Mucosa of descending colon (tissue), 3 donors: ENCODE measurements around the gene GPR157. TPM values are rescaled to one million over a fixed set of nuclear protein-coding genes. Genes with fewer than 3 reads are reported as not detected.

Experiments
- ATAC-seq: fragments of 200-7000 bp; cut with Tn5 transposase; one replicate; pipeline ENCODE4 v1.9.1; 2020; ENCODE audit warnings: mild to moderate bottlenecking, moderate library complexity
- DNase-seq, 3 donors: peaks; one replicate each; pipeline ENCODE4 v3.0.0-alpha.2; 2020
- H3K36me3 ChIP-seq: fragments of 200-600 bp; one replicate; pipeline ENCODE4 v1.8.0; 2021; ENCODE audit warnings: low read depth, mild to moderate bottlenecking
- H3K4me1 ChIP-seq: fragments of 200-600 bp; one replicate; pipeline ENCODE4 v1.8.0; 2021; ENCODE audit warnings: low read depth, mild to moderate bottlenecking
- H3K4me3 ChIP-seq: fragments of 200-600 bp; one replicate; pipeline ENCODE4 v1.8.0; 2021; ENCODE audit warnings: mild to moderate bottlenecking
- H3K9me3 ChIP-seq: fragments of 200-600 bp; one replicate; pipeline ENCODE4 v1.8.0; 2021; ENCODE audit warnings: mild to moderate bottlenecking
- intact Hi-C, 2 donors: fragments of 100-400 bp; cut with DNase I in 1 of 2; cut with micrococcal nuclease in 1 of 2; formaldehyde crosslinking; loops; one replicate each; pipeline versions ENCODE4 v1.11.0 to v1.11.1; 2022; cut with DNase I, micrococcal nuclease
- total RNA-seq, 3 donors: library from RNA; stranded (reverse); fragmentation: NEBNext Ultra II Directional in 2 of 3; extraction: Animal tissue kit (Norgen Biotek cat#: 25700) in 2 of 3; gene quantifications; one replicate each; pipeline versions ENCODE4 v1.2.1 to v1.2.4, GENCODE V29; 2021 to 2023
- TF ChIP-seq, protein P1 (sequence below): fragments of 200-600 bp; IDR thresholded peaks from one replicate; pipeline ENCODE4 v1.8.0; 2022; ENCODE audit warnings: antibody characterized with exemption, mild to moderate bottlenecking
- donor health status: DM: no; HTN: no; CAD: no; lungs with moderate emphysema.
- donor health status: DM: no; HTN: no; CAD: no.
- donor health status: DM: no; HTN: yes; CAD: no.

GPR157 gene
- total RNA-seq, 3 donors from 2014 or later = 7.0 to 8.7 (median 8.1) TPM

- intact Hi-C loops = no loop called here
- TF ChIP-seq, protein P1, sequence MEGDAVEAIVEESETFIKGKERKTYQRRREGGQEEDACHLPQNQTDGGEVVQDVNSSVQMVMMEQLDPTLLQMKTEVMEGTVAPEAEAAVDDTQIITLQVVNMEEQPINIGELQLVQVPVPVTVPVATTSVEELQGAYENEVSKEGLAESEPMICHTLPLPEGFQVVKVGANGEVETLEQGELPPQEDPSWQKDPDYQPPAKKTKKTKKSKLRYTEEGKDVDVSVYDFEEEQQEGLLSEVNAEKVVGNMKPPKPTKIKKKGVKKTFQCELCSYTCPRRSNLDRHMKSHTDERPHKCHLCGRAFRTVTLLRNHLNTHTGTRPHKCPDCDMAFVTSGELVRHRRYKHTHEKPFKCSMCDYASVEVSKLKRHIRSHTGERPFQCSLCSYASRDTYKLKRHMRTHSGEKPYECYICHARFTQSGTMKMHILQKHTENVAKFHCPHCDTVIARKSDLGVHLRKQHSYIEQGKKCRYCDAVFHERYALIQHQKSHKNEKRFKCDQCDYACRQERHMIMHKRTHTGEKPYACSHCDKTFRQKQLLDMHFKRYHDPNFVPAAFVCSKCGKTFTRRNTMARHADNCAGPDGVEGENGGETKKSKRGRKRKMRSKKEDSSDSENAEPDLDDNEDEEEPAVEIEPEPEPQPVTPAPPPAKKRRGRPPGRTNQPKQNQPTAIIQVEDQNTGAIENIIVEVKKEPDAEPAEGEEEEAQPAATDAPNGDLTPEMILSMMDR = no peak
- Histone ChIP-seq H3K9me3 (no peaks in the 10 kb centered on the region), H3K36me3 (no peaks in the 10 kb centered on the region), H3K4me3 (no peak overlapping the region), H3K4me1 (peaks cover 17% of the 10 kb centered on the region)
- DNase-seq (no peak), ATAC-seq (no peak)
Observed at GRCh38 chr1:9080705-9081291, 48.1 kb downstream of the GPR157 start.

GRCh38 chr1:9079988-9080704 lies 48.8 kb downstream of the GPR157 start:
- no peak for DNase-seq
- intact Hi-C loops = no loop called here

DNA sequence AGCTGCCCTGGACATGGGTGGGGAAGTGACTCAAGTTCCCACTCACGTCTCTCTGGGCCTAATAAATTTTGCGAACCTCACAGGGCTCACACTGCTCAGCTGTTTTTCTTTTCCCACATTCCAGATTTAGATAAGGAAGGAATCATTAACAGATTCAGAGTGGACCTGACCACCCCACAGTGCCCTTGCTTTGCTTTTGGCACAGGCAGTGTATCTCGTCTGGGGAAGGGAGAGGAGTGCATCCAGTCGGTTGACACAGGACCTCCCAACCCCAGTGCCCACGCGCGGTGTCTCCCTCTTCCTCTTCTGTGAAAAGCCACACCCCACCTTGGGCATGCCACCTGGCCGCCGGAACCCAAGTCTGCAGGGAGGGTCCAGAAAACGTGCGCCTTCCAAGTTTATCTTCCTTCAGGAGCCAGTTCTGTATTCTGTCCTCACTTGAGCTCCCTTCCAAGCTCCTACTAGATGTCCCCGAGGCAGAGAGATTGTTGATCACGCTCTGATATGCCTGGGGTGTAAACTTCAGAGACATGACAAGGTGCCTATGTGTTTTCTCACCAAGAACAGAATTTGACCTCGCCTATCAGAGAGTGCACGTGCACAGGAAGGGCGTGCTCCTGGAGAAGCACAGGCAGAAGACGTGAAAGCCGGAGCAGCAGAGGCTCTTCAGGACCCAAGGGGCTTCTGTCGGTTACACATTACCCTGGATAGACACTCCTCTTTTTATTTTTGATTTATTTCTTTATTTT lies 50.0 kb downstream of the GPR157 start:
- Histone ChIP-seq H3K36me3 (no peaks in the 10 kb centered on the region), H3K4me3 (no peak overlapping the region), H3K9me3 (no peaks in the 10 kb centered on the region), H3K4me1 (peaks cover 17% of the 10 kb centered on the region)
- TF ChIP-seq, protein P1 = no peak
- DNase-seq = peak in 2 of 3 donors; percentile 39 to 44
- intact Hi-C loops = no loop called here
- peak; percentile 77 for ATAC-seq

More at GRCh38 chr1:9079988-9080704, 48.8 kb downstream of the GPR157 start:
- Histone ChIP-seq H3K36me3 (no peaks in the 10 kb centered on the region), H3K9me3 (no peaks in the 10 kb centered on the region), H3K4me3 (no peak overlapping the region), H3K4me1 (peaks cover 16% of the 10 kb centered on the region)
- TF ChIP-seq, protein P1 = no peak
- ATAC-seq = no peak

- intact Hi-C loops = no loop called here
- peaks cover 17% of the 10 kb centered on the region for H3K4me1 ChIP-seq
- no peaks in the 10 kb centered on the region for H3K36me3 ChIP-seq
- ATAC-seq (no peak), DNase-seq (no peak)
- TF ChIP-seq, protein P1 = no peak
- no peak overlapping the region for H3K4me3 ChIP-seq
- no peaks in the 10 kb centered on the region for H3K9me3 ChIP-seq
Observed at GRCh38 chr1:9078015-9078751, 50.7 kb downstream of the GPR157 start.

DNA sequence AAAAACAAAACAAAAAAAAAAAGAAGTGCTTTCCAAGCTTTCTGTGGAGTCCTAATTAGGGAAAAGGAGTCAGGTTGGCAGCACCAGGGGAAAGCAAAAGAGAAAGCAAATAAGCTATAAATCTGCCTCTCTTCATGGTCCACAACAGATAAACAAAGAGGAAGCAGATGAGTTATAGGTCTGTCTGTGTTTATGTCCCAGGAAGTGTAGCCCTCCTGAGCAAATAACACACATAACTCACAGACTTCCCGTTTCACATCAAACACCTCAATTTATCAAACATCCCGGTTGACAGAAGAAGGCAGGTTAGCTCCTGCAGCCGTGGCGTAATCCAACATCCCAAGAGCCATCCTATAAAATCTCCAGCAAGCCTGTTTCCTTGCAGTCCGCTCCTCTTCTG lies 53.9 kb downstream of the GPR157 start:
- ATAC-seq (peak; percentile 62), DNase-seq (no peak)
- intact Hi-C loops = no loop called here
- Histone ChIP-seq H3K9me3 (no peaks in the 10 kb centered on the region), H3K4me3 (no peak overlapping the region), H3K4me1 (peaks cover 17% of the 10 kb centered on the region), H3K36me3 (no peaks in the 10 kb centered on the region)
- TF ChIP-seq, protein P1 = no peak
